Stimulated activated CD8-positive, alpha-beta memory T cell treated with anti-CD3 and anti-CD28 coated beads, Interleukin-15, amount 100 ng/mL, for 24 hours (primary cell): ENCODE results near the gene TMEM270.
"Not testable (repeated sequence)": the region's sequence is repeated elsewhere in the genome, so short reads cannot be mapped to it uniquely, and the experiment has no call there.

Source experiments
- DNase-seq: peaks from one replicate; pipeline ENCODE4 v3.0.0-alpha.2; 2020; ENCODE audit warnings: low read depth

The TMEM270 gene

GRCh38 chr7:73861305-73861704 is 346 bp downstream of the TMEM270 start:
- no peak for DNase-seq

DNA sequence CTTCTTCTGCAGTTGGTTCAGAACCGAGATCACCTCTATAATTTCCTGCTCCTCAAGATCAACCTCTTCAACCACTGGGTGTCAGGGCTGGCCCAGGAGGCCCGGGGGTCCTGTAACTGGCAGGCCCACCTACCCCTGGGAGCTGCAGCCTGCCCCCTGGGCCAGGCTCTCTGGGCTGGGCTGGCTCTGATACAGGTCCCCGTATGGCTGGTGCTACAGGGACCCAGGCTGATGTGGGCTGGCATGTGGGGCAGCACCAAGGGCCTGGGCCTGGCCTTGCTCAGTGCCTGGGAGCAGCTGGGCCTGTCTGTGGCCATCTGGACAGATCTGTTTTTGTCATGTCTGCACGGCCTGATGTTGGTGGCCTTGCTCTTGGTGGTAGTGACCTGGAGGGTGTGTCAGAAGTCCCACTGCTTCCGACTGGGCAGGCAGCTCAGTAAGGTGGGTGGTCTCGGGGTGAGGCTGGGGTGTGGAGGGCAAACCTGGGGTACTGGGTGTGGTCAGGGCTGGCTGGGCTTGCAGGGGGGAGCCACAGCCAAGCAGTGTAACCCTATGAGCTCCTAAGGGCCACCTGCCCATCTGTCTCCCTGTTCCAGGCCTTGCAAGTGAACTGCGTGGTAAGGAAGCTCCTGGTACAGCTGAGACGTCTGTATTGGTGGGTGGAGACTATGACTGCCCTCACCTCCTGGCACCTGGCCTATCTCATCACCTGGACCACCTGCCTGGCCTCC is 4.2 kb downstream of the TMEM270 start:
- DNase-seq = no peak

DNA sequence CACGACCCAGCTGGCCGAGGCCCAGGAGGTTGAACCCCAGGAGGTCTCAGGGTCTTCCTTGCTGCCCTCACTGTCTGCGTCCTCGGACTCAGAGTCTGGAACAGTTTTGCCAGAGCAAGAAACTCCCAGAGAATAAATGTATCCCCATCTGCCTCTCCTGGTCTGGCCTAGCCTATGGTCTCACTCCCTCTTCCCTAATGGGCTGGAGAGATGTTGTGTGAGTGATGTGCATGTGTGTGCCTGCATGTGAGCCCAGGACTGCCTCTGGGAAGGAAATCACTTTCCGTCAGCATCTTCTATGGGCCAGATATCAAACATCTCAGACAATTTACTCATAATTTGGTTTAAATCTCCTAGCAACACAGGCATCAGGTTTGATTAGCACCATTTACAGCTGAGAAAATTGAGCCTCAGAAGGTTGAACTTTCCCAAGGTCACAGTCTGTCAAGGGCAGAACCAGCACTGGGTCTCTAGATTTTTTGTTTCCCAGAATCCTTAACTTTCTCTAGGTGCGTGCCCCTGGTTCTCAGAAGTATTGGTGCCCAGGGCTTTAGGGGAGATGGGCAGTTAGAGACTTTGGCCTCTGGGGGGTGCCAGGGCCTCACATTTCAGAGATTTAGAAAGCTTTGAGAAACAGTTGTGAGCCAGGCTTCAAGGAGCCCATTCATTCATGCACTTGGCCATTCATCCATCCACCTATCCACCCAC is 4.9 kb downstream of the TMEM270 start:
- no peak for DNase-seq

GRCh38 chr7:73866446-73866767 is 5.4 kb downstream of the TMEM270 start:
- DNase-seq = no peak

GRCh38 chr7:73869011-73869798 is 8.2 kb downstream of the TMEM270 start:
- no peak for DNase-seq

DNA sequence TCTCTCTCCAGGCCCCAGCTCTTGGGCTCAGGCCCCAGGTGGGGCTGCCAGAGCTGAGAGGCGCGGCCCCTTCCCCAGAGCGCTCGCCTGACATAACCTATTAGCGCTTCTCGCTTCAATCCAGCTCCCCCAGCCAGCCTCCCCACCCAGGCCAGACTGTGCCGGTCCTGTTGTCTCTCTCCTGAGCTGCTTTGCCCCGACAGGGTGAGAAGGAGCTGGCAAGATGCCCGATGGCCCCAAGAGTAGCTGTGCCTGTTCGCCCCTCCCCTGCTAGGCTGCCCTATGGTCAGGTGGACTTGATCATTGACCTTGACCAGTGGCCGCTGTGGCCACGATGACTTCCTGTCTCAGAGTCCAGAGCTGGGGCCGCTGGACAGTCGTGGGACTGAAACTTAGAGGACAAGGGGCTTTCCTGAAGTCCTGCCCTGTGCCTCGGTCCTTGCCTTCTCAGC is 9.1 kb downstream of the TMEM270 start:
- DNase-seq = no peak

- no peak for DNase-seq
Measured at GRCh38 chr7:73871163-73872011, 10.4 kb downstream of the TMEM270 start.

GRCh38 chr7:73872056-73872908 is 11.3 kb downstream of the TMEM270 start:
- DNase-seq = no peak

GRCh38 chr7:73876361-73876760 is 15.4 kb downstream of the TMEM270 start:
- no peak for DNase-seq

DNA sequence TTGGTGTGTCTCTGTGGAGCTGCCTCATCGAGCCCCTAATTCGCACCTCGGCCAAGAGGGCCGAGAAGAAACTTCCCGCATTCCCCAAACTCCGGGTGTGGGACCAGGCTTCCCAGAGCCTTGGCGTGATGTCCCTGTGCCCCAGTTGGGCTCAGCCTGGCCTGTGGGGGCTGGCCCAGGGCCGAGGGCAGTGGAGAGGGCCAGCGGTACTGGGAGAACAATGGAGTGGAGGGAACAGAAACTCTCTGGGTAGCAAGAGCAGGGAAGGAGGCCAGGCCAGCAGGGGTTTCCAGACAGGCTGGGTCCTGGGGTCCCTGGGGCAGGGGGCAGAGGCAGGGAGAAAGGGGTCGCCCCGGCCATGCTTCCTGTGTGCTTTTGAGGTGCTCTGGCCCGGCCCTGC is 16.0 kb downstream of the TMEM270 start:
- no peak for DNase-seq

DNA sequence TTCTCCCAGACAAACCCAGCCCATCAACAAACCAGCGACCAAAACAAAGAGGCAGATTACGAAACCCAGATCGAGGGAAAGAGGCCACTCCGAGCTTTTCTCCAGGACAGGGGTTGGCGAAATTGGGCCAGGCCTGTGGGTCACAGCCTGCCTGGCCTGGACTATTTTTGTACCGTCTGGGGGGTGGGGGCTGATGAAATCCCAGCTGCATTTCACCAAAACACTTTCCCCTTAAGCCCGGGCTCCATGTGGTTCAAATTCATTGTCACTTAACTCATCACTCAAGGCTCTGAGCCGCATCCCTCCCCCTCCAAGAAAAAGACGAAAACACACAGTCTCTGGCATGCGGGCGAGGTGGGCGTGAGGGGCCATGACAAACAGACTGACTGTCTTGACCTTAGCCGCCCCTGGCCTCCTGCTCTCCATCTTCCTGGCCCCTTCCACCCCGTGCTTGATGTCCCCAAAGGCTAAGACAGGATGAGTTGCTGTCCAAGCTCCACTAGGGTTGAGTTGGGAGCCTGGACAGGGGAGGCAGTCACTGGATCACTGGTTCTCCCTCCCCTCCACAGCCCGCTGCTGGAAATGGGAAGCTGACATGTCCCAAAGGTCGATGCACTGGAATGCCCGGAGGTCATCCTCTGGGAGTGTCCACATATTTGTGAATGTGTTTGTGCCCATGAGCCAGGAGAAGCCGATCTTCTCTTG is 19.2 kb downstream of the TMEM270 start:
- no peak for DNase-seq

DNA sequence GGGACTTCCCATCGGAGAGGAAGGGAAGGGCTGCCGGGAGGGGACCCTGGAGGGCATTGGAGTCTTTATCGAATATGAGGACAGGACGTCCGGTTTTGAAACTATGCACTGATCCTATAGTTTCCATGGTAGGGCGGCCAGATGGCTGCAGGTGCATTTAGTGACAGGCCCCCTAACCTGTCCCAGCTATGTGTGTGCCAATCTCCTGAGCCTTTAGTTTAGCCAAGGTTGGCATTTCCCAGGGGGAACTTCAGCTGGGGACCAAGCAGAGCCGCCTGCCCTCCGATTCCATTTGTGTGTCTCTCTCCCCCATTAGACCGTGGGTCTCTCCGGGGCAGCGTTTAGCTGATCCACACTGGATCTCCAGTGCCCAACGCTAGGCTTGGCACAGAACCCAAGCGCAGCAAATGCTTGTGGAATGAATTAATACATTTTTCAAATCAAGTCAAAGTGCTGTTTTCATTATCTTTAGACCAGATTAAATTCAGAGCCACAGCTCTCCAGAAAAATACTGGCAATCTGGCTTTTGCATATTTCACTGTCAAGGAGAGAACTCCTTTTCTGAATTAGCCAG is 19.9 kb downstream of the TMEM270 start:
- no peak for DNase-seq

- no peak for DNase-seq
Measured at GRCh38 chr7:73881352-73882046, 20.5 kb downstream of the TMEM270 start.

DNA sequence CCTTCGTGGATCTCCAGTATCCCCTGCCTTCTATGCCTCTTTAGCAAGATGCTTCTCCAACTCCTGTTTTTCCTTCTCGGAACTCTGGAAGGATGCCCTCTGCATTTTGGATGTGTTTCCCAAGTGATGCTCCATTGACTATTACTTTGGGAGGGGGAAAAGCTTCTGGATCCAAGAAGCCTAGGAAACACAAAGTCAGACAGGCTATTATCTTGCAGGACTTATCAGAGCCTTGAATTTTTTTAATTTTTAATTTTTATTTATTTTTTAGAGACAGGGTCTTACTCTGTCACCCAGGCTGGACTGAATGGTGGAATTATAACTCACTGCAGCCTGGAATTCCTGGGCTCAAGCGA is 21.1 kb downstream of the TMEM270 start:
- DNase-seq = no peak

DNA sequence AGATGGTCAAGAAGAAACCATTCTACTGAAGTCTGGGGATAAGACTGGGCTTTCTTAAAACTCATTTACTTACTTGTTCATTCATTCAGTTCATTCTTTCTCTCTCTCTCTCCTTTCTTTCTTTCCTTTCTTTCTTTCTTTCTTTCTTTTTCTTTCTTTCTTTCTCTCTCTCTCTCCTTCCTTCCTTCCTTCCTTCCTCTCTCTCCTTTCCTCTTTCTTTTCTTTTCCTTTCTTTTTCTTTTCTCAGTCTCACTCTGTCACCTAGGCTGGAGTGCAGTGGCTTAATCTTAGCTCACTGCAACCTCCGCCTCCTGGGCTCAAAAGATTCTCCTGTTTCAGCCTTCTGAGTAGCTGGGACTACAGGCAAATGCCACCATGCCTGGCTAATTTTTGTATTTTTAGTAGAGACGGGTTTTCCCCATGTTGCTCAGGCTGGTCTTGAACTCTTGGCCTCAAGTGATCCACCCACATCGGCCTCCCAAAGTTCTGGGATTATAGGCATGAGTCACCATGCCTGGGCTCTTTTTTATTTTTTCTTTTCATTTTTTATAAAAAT is 24.0 kb downstream of the TMEM270 start:
- not testable (repeated sequence) for DNase-seq

- no peak for DNase-seq
Measured at GRCh38 chr7:73885433-73885974, 24.5 kb downstream of the TMEM270 start.

DNA sequence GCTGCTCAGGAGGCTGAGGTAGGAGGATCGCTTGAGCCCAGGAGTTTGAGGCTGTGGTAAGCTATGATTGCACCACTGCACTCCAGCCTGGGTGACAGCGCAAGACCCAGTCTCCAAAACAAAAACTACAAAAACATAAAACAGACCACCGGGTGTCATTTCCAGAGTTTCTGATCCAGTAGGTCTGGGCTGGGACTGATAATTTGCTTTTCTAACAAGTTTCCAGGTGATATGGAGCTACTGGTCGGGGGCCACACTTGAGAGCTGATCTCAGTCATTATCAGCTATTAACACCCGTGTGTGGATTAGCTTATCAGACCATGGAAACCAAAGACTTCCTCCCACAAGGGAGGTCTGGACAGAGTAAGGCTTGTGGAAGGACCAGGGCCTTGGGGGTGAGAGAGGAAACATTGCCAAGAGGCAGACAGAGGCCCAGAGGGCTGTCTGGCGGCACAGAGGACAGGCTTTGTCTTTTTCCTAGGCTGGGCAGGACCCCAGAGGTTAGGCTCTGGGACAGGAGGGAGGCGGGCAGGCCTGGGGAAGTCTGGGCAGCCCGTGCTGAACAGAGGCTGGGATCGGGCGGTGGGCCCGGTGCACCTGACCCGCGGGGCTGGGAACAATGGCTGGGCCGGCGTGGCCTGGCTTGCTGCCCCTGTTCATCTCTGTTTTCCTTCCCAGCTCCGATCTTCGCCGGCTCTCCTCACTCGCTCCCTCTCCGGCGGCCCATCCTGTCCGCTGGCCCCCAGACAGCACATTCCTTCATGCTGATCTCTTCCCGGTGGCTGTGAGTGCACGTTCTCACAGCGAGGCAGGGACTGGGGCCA is 25.2 kb downstream of the TMEM270 start:
- no peak for DNase-seq

GRCh38 chr7:73887762-73888161 is 26.8 kb downstream of the TMEM270 start:
- no peak for DNase-seq
